Aorta (tissue), 5 donors: ENCODE measurements around the gene COL4A6. TPM values are rescaled to one million over a fixed set of nuclear protein-coding genes. Genes with fewer than 3 reads are reported as not detected.

Experiments used
- ATAC-seq: fragments of 200-7000 bp; cut with Tn5 transposase; one replicate; pipeline ENCODE4 v1.9.1; 2022; ENCODE audit warnings: moderate library complexity; ENCODE audit not compliant: low FRiP score
- DNase-seq, 2 donors: peaks; one replicate each; pipeline ENCODE4 v3.0.0-alpha.2; 2020
- H3K27ac ChIP-seq, 2 donors: one replicate each; pipeline ENCODE4 v1.5.1; 2013; ENCODE audit warnings: low read length in 2 of 2, mild to moderate bottlenecking in 2 of 2, moderate library complexity in 2 of 2, control low read depth in 1 of 2, inconsistent platforms in 1 of 2, low read depth in 1 of 2
- H3K27me3 ChIP-seq, 2 donors: one replicate each; pipeline ENCODE4 v1.6.1; 2013; ENCODE audit warnings: control low read depth in 1 of 2, low read length in 1 of 2, mild to moderate bottlenecking in 1 of 2, moderate library complexity in 1 of 2; ENCODE audit not compliant: insufficient read depth in 2 of 2, control insufficient read depth in 1 of 2
- H3K36me3 ChIP-seq, 2 donors: one replicate each; pipeline ENCODE4 v1.6.1; 2013; ENCODE audit warnings: control low read depth in 1 of 2, low read length in 1 of 2, mild to moderate bottlenecking in 1 of 2; ENCODE audit not compliant: insufficient read depth in 2 of 2, control insufficient read depth in 1 of 2
- H3K4me1 ChIP-seq, 2 donors: one replicate each; pipeline ENCODE4 v1.6.1; 2013; ENCODE audit warnings: low read length in 2 of 2, control low read depth in 1 of 2, mild to moderate bottlenecking in 1 of 2, moderate library complexity in 1 of 2; ENCODE audit not compliant: insufficient read depth in 2 of 2, control insufficient read depth in 1 of 2
- H3K4me3 ChIP-seq, 2 donors: one replicate each; pipeline ENCODE4 v1.5.1; 2013; ENCODE audit warnings: low read length in 2 of 2, control low read depth in 1 of 2, mild to moderate bottlenecking in 1 of 2
- H3K9me3 ChIP-seq: one replicate; pipeline ENCODE4 v1.6.1; 2013; ENCODE audit warnings: mild to moderate bottlenecking, low read length; ENCODE audit not compliant: control insufficient read depth
- WGBS, 2 donors: extraction: QIAGEN DNeasy Blood & Tissue Kit; methylation state at CpG; one replicate each; pipeline ENCODE4 v1.1.7; 2013; 5-methylcytosine and 5-hydroxymethylcytosine counted together
- intact Hi-C, 2 donors: fragments of 100-400 bp; cut with DNase I; formaldehyde crosslinking; loops; one replicate each; pipeline versions ENCODE4 v1.14.2 to v1.15.0; 2022
- polyA plus RNA-seq, 2 donors: library from polyadenylated mRNA; stranded (reverse); fragments of 200-250 nt; gene quantifications; one replicate each; pipeline ENCODE4 v1.2.3, GENCODE V29; 2013
- total RNA-seq, 2 donors: library from RNA; stranded (reverse); fragmentation: NEBNext Ultra II Directional; extraction: Animal tissue kit (Norgen Biotek cat#: 25700); gene quantifications; one replicate each; pipeline ENCODE4 v1.2.1, GENCODE V29; 2021
- donor health status: healthy with polysubstance abuse.
- donor health status: Bipolar disorder and iron deficiency.
- donor health status: DM: no; HTN: no; CAD: no.
- donor health status: DM: no; HTN: no; CAD: no.
- donor health status: DM: yes; HTN: yes; CAD: no.

Gene COL4A6
- total and polyA plus RNA-seq, 4 donors = 0.75 to 7.2 (median 1.8) TPM

GRCh38 chrX:108292053-108292452, 146.2 kb downstream of the COL4A6 start:
- ATAC-seq (no peak), DNase-seq (no peak)
- WGBS, 2 donors = 78 to 96% methylated on average over 3 of the region's 3 CpGs
- Histone ChIP-seq H3K4me1 (no peaks in the 10 kb centered on the region), H3K4me3 (no peak overlapping the region), H3K27ac (no peak overlapping the region), H3K36me3 (no peaks in the 10 kb centered on the region), H3K27me3 (no peaks in the 10 kb centered on the region), H3K9me3 (no peaks in the 10 kb centered on the region)
- intact Hi-C loops = no loop called here

DNA sequence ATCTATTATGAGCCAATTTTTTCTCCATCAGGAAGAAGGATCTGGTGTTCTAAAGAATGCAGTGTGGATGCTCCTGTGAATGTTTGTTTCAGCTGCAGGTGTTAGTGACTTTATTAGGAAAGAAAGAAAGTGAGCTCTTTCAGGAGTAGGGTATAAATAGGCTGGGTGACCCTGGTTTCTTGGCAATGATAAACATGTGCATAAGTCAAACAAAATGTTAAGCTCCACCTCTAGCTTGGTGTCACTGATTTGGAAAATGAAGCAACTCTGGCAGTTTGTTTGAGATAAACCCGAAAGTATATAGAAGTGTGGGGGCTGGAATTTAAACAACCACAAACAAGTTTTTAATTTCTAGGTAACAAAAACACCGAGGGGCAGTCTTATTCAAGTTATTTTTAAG, 152.3 kb downstream of the COL4A6 start:
- no peaks in the 10 kb centered on the region for H3K4me1 ChIP-seq
- H3K9me3 ChIP-seq = no peaks in the 10 kb centered on the region
- no peak overlapping the region for H3K4me3 ChIP-seq
- H3K36me3 ChIP-seq = no peaks in the 10 kb centered on the region
- ATAC-seq (no peak), DNase-seq (no peak)
- no peaks in the 10 kb centered on the region for H3K27me3 ChIP-seq
- intact Hi-C loops = no loop called here
- H3K27ac ChIP-seq = no peak overlapping the region
- 27 to 43% methylated on average over 2 of the region's 2 CpGs for WGBS, 2 donors

DNA sequence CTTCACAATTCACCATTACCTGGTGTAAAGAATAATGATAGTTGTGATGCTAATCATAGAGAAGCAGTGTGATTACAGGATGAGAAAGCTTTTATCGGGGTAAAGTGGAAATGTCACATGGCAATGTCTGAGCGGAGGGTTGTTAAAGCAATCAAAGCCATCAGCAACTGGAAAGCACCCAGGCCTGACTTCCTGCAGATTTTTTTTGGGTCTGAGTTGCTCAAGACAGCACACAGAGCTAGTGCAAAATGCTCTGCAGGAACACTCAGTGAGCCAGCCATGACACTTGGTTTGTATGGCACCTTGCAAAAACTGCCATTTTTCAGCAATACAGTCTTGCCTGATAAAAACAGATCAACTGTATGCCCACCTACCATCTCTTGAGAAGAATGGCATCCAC, 152.9 kb downstream of the COL4A6 start:
- Histone ChIP-seq H3K4me1 (no peaks in the 10 kb centered on the region), H3K4me3 (no peak overlapping the region), H3K9me3 (no peaks in the 10 kb centered on the region), H3K27me3 (no peaks in the 10 kb centered on the region), H3K36me3 (no peaks in the 10 kb centered on the region), H3K27ac (no peak overlapping the region)
- intact Hi-C loops = no loop called here
- ATAC-seq = no peak
- WGBS, 2 donors = 7 to 35% methylated on average over 2 of the region's 2 CpGs
- no peak for DNase-seq

- DNase-seq (no peak), ATAC-seq (no peak)
- Histone ChIP-seq H3K36me3 (no peaks in the 10 kb centered on the region), H3K9me3 (no peaks in the 10 kb centered on the region), H3K4me3 (no peak overlapping the region), H3K4me1 (no peaks in the 10 kb centered on the region), H3K27ac (no peak overlapping the region), H3K27me3 (no peaks in the 10 kb centered on the region)
- 65 to 70% methylated on average over 4 of the region's 4 CpGs for WGBS, 2 donors
- intact Hi-C loops = no loop called here
Measured at GRCh38 chrX:108275732-108276131, 162.5 kb downstream of the COL4A6 start.

DNA sequence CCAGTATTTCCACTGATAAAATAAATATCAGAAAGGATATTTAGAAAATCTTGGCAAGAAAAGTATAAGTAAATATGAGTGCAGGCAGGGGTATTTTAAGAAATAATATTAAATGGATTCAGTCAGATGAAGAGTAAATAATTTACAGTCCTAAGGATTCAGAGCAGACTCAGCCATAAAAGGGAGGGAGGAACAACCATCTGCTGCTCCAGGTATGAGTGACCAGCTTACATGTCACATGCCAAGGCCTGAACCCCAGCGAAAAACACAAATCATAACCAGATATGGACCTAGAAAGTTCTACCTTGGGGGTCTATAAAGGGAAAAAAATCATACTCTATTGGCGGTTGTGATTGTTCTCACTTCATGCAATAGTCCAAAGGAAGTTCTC, 166.8 kb downstream of the COL4A6 start:
- Histone ChIP-seq H3K36me3 (no peaks in the 10 kb centered on the region), H3K27ac (no peak overlapping the region), H3K4me3 (no peak overlapping the region), H3K4me1 (no peaks in the 10 kb centered on the region), H3K27me3 (no peaks in the 10 kb centered on the region), H3K9me3 (no peaks in the 10 kb centered on the region)
- ATAC-seq (no peak), DNase-seq (no peak)
- intact Hi-C loops = no loop called here
- WGBS, 2 donors = 34 to 38% methylated on average over 2 of the region's 2 CpGs

DNA sequence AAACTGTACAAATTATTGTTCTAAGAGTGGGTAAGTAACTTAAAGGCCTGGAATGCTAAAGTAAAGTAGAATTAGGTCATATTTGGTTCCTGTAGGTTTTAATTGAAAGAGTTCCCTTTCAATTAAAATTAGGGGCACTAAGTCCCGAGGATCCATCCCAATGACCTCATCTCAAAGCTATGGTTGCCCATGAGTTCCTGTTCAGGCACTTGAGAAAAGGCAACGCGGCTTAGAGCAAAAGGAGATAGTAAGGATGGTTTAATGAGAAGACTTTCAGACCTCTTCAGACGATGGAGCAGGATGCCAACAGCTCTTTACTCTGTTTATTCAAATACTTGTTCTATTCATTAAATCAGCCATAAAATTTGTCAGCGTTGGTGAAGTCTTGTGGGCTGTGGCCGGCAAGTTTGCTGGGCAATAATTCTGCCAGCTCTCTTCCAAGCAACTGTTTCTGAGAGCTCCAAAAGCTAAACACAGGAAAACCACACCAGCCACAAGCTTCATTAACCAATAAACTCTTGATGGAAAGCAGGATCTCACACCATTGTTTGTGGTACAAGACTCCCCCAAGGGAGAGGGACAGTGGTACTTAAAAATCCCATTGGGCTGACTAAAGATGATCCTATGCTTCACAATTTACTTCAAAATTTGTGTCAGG, 167.4 kb downstream of the COL4A6 start:
- 23 to 45% methylated on average over 6 of the region's 6 CpGs for WGBS, 2 donors
- ATAC-seq = no peak

GRCh38 chrX:108270280-108270679, 167.9 kb downstream of the COL4A6 start:
- intact Hi-C loops = no loop called here
- Histone ChIP-seq H3K27ac (no peak overlapping the region), H3K4me3 (no peak overlapping the region), H3K4me1 (no peaks in the 10 kb centered on the region), H3K9me3 (no peaks in the 10 kb centered on the region), H3K36me3 (no peaks in the 10 kb centered on the region), H3K27me3 (no peaks in the 10 kb centered on the region)
- DNase-seq = no peak
- 69 to 98% methylated on average over 1 of the region's 1 CpG for WGBS, 2 donors
- no peak for ATAC-seq

More for the DNA sequence above, 167.4 kb downstream of the COL4A6 start:
- H3K4me3 ChIP-seq = no peak overlapping the region
- H3K36me3 ChIP-seq = no peaks in the 10 kb centered on the region
- no peaks in the 10 kb centered on the region for H3K4me1 ChIP-seq
- intact Hi-C loops = no loop called here
- no peaks in the 10 kb centered on the region for H3K27me3 ChIP-seq
- no peak overlapping the region for H3K27ac ChIP-seq
- no peaks in the 10 kb centered on the region for H3K9me3 ChIP-seq
- no peak for DNase-seq

GRCh38 chrX:108268434-108269080, 169.7 kb downstream of the COL4A6 start:
- Histone ChIP-seq H3K27me3 (no peaks in the 10 kb centered on the region), H3K4me1 (no peaks in the 10 kb centered on the region), H3K4me3 (no peak overlapping the region), H3K27ac (no peak overlapping the region), H3K9me3 (no peaks in the 10 kb centered on the region), H3K36me3 (no peaks in the 10 kb centered on the region)
- ATAC-seq (no peak), DNase-seq (no peak)
- 28 to 46% methylated on average over 4 of the region's 4 CpGs for WGBS, 2 donors
- intact Hi-C loops = no loop called here

- no peak overlapping the region for H3K4me3 ChIP-seq
- H3K4me1 ChIP-seq = no peaks in the 10 kb centered on the region
- H3K36me3 ChIP-seq = no peaks in the 10 kb centered on the region
- intact Hi-C loops = no loop called here
- 33 to 46% methylated on average over 2 of the region's 2 CpGs for WGBS, 2 donors
- H3K27ac ChIP-seq = no peak overlapping the region
- H3K9me3 ChIP-seq = no peaks in the 10 kb centered on the region
- H3K27me3 ChIP-seq = no peaks in the 10 kb centered on the region
- ATAC-seq (no peak), DNase-seq (no peak)
Measured at GRCh38 chrX:108267557-108267956, 170.7 kb downstream of the COL4A6 start.
